ENCODE data around the gene MICALL2.

The MICALL2 gene

GRCh38 chr7:1490837-1491236, 31.6 kb upstream of the MICALL2 start:
- WGBS = 95% methylated on average over 19 of the region's 19 CpGs
- H3K9ac ChIP-seq (ENCODE audit: low read depth, low read length) = no peak overlapping the region
- no peak overlapping the region for H3K27ac ChIP-seq (ENCODE audit: low read depth, low read length)
- no peaks in the 10 kb centered on the region for H3K4me1 ChIP-seq (ENCODE audit: insufficient read depth, low read length)
- peaks cover 90% of the 10 kb centered on the region for H3K36me3 ChIP-seq (ENCODE audit: insufficient read depth, low read length)
- H3K4me3 ChIP-seq (ENCODE audit: low read length) = no peak overlapping the region
- no peaks in the 10 kb centered on the region for H3K9me3 ChIP-seq (ENCODE audit: insufficient read depth, low read depth, low read length)
- no peaks in the 10 kb centered on the region for H3K27me3 ChIP-seq (ENCODE audit: insufficient read depth, low read length)

GRCh38 chr7:1489336-1489735, 30.1 kb upstream of the MICALL2 start:
- H3K27me3 ChIP-seq (ENCODE audit: insufficient read depth, low read length) = no peaks in the 10 kb centered on the region
- 94% methylated on average over 18 of the region's 18 CpGs for WGBS
- H3K27ac ChIP-seq (ENCODE audit: low read depth, low read length) = no peak overlapping the region
- H3K4me1 ChIP-seq (ENCODE audit: insufficient read depth, low read length) = no peaks in the 10 kb centered on the region
- H3K9ac ChIP-seq (ENCODE audit: low read depth, low read length) = no peak overlapping the region
- H3K9me3 ChIP-seq (ENCODE audit: insufficient read depth, low read depth, low read length) = no peaks in the 10 kb centered on the region
- H3K36me3 ChIP-seq (ENCODE audit: insufficient read depth, low read length) = peaks cover 88% of the 10 kb centered on the region
- H3K4me3 ChIP-seq (ENCODE audit: low read length) = no peak overlapping the region

- Histone ChIP-seq H3K27ac (ENCODE audit: low read depth, low read length) (no peak overlapping the region), H3K9me3 (ENCODE audit: insufficient read depth, low read depth, low read length) (no peaks in the 10 kb centered on the region), H3K27me3 (ENCODE audit: insufficient read depth, low read length) (no peaks in the 10 kb centered on the region), H3K36me3 (ENCODE audit: insufficient read depth, low read length) (peaks cover 87% of the 10 kb centered on the region), H3K9ac (ENCODE audit: low read depth, low read length) (no peak overlapping the region), H3K4me1 (ENCODE audit: insufficient read depth, low read length) (no peaks in the 10 kb centered on the region), H3K4me3 (ENCODE audit: low read length) (no peak overlapping the region)
- WGBS = 89% methylated on average over 20 of the region's 20 CpGs
Measured at GRCh38 chr7:1488016-1488415, 28.7 kb upstream of the MICALL2 start.

DNA sequence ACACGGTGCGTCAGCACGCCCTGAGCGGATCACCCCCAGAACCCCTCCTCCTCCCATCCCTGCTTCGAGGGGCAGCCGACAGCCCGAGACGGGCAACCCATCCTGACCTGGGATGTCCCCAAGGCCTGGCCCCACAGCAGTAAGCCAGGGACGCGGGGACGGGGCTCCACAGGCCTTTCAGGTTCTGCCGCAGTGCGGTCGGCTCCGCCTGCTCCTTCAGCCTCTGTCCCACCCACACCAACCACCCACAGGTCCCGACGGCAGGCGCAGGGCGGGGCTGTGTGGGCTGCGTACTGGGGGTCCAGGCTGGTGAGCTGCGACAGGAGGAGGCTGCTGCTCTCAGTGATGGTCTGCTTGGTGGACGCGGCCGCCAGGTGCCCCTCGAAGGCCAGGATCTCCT, 28.2 kb upstream of the MICALL2 start:
- Histone ChIP-seq H3K36me3 (ENCODE audit: insufficient read depth, low read length) (peaks cover 92% of the 10 kb centered on the region), H3K9me3 (ENCODE audit: insufficient read depth, low read depth, low read length) (no peaks in the 10 kb centered on the region), H3K4me1 (ENCODE audit: insufficient read depth, low read length) (no peaks in the 10 kb centered on the region), H3K9ac (ENCODE audit: low read depth, low read length) (no peak overlapping the region), H3K27ac (ENCODE audit: low read depth, low read length) (no peak overlapping the region), H3K4me3 (ENCODE audit: low read length) (no peak overlapping the region), H3K27me3 (ENCODE audit: insufficient read depth, low read length) (no peaks in the 10 kb centered on the region)
- WGBS = 96% methylated on average over 25 of the region's 25 CpGs

- no peak overlapping the region for H3K27ac ChIP-seq (ENCODE audit: low read depth, low read length)
- 90% methylated on average over 23 of the region's 23 CpGs for WGBS
- no peaks in the 10 kb centered on the region for H3K4me1 ChIP-seq (ENCODE audit: insufficient read depth, low read length)
- no peaks in the 10 kb centered on the region for H3K9me3 ChIP-seq (ENCODE audit: insufficient read depth, low read depth, low read length)
- H3K4me3 ChIP-seq (ENCODE audit: low read length) = no peak overlapping the region
- H3K36me3 ChIP-seq (ENCODE audit: insufficient read depth, low read length) = peaks cover 89% of the 10 kb centered on the region
- no peaks in the 10 kb centered on the region for H3K27me3 ChIP-seq (ENCODE audit: insufficient read depth, low read length)
- no peak overlapping the region for H3K9ac ChIP-seq (ENCODE audit: low read depth, low read length)
Measured at GRCh38 chr7:1486571-1486970, 27.3 kb upstream of the MICALL2 start.

GRCh38 chr7:1485156-1485555, 25.9 kb upstream of the MICALL2 start:
- Histone ChIP-seq H3K36me3 (ENCODE audit: insufficient read depth, low read length) (peaks cover 85% of the 10 kb centered on the region), H3K27me3 (ENCODE audit: insufficient read depth, low read length) (no peaks in the 10 kb centered on the region)
- 97% methylated on average over 19 of the region's 19 CpGs for WGBS

DNA sequence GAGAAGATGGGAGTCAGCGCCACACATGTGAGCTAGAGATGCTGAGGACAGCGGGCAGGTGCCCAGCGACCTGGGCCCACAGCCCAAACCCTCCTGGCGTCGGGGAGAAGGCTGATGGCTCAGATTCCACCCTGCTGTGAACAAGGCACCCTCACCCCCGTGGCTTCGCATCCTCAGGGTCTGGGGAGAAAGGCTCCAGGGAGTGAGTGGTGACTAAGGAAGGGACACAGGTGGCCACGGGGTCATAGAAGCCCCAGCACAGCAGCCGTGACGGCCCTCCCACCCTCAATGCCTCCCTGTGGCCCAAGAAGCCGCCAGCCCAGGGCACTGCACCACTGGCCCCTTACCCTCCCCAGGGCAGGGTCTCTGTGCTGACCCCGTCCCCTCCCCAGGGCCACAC, 25.3 kb upstream of the MICALL2 start:
- Histone ChIP-seq H3K4me3 (ENCODE audit: low read length) (no peak overlapping the region), H3K4me1 (ENCODE audit: insufficient read depth, low read length) (no peaks in the 10 kb centered on the region), H3K27ac (ENCODE audit: low read depth, low read length) (no peak overlapping the region), H3K9ac (ENCODE audit: low read depth, low read length) (no peak overlapping the region), H3K36me3 (ENCODE audit: insufficient read depth, low read length) (peaks cover 84% of the 10 kb centered on the region), H3K27me3 (ENCODE audit: insufficient read depth, low read length) (no peaks in the 10 kb centered on the region), H3K9me3 (ENCODE audit: insufficient read depth, low read depth, low read length) (no peaks in the 10 kb centered on the region)
- WGBS = 96% methylated on average over 12 of the region's 12 CpGs

More at GRCh38 chr7:1485156-1485555, 25.9 kb upstream of the MICALL2 start:
- Histone ChIP-seq H3K9me3 (ENCODE audit: insufficient read depth, low read depth, low read length) (no peaks in the 10 kb centered on the region), H3K27ac (ENCODE audit: low read depth, low read length) (no peak overlapping the region), H3K9ac (ENCODE audit: low read depth, low read length) (no peak overlapping the region), H3K4me1 (ENCODE audit: insufficient read depth, low read length) (no peaks in the 10 kb centered on the region), H3K4me3 (ENCODE audit: low read length) (no peak overlapping the region)

DNA sequence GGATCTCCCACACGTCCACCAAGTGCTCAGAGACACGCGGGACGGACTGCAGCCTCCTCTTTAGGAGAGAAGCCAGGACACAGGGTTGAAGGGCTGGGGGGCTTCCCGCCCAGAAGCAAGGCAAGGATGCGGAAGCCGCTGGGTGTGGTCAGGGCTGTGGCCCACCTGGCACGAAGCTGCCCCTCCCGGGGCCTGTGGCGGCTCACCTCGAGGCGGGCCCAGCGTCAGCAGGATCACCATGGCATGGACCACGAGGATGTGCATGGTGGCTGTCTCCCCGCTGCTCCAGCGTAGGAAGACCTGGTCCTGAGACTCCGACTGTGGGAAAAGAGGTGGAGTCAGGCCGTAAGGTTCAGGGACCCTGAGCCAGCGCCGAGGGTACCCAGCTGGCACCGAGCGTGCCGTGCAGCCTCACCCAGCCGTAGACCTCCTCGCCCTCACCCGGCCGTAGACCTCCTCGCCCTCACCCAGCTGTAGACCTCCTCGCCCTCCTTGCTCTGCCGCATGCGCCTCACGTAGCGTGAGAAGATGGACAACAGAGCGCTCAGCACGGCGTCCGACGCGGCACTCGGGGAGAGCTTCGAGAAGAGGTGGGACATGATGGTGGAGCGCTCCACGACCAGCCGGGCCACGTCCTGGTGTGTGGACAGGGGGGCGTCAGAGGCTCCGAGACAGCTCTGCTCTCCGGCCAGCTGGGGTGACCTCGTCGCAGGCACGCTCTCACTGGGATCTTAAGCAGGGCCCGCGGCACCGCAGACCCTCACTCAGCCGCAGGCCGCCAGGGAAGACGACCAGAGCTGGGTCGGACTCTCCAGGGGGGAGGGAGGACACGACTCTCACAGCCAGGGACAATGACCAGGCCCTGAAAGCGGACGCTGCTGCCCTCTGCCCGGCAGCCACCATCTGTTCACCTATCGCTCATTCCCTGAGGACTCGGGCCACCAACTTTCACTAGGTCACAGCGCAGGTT, 24.6 kb upstream of the MICALL2 start:
- Histone ChIP-seq H3K4me3 (ENCODE audit: low read length) (no peak overlapping the region), H3K27ac (ENCODE audit: low read depth, low read length) (no peak overlapping the region), H3K9me3 (ENCODE audit: insufficient read depth, low read depth, low read length) (no peaks in the 10 kb centered on the region), H3K9ac (ENCODE audit: low read depth, low read length) (no peak overlapping the region), H3K27me3 (ENCODE audit: insufficient read depth, low read length) (no peaks in the 10 kb centered on the region), H3K4me1 (ENCODE audit: insufficient read depth, low read length) (no peaks in the 10 kb centered on the region), H3K36me3 (ENCODE audit: insufficient read depth, low read length) (peaks cover 81% of the 10 kb centered on the region)
- WGBS = 96% methylated on average over 65 of the region's 65 CpGs

DNA sequence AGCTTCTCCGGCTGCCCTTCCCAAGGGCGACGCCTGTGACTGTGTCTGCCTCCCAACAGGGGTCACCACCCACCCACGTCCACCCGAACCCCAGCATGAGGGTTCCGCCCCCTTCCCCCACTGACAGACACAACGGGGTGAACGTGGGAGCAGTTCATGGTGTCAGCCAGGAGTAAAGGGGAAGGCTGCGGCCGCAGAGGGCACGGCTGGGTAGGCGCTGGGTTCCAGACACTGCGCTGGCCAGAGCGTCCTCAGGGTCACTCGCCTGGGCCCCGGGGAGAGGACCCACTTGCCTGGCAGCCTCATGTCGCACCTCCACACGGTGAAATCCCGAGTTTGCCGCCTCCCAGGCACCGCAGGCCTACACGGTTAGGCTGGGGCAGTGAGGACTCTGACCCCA, 23.8 kb upstream of the MICALL2 start:
- WGBS = 88% methylated on average over 22 of the region's 22 CpGs

DNA sequence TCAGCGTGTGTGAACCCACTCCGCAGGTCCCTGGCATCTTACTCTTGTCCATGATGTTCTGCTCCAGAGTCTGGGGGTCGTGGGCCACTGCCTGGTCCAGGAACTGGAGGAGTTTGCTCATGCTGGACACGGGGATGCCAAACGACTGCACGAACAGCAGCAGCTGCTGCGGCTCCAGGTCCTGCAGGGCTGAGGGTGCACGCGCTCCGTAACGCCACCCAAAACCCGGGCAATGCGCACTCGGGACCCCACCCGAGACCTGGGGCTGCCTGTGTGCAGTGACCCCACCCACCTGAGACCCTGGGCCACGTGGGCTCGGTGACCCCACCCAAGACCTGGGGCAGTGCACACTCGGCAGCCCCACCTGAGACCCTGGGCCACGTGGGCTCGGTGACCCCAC, 22.0 kb upstream of the MICALL2 start:
- Histone ChIP-seq H3K9me3 (ENCODE audit: insufficient read depth, low read depth, low read length) (no peaks in the 10 kb centered on the region), H3K4me1 (ENCODE audit: insufficient read depth, low read length) (no peaks in the 10 kb centered on the region), H3K36me3 (ENCODE audit: insufficient read depth, low read length) (peaks cover 81% of the 10 kb centered on the region), H3K4me3 (ENCODE audit: low read length) (no peak overlapping the region), H3K9ac (ENCODE audit: low read depth, low read length) (no peak overlapping the region), H3K27ac (ENCODE audit: low read depth, low read length) (no peak overlapping the region), H3K27me3 (ENCODE audit: insufficient read depth, low read length) (no peaks in the 10 kb centered on the region)
- WGBS = 94% methylated on average over 20 of the region's 20 CpGs

More for the DNA sequence above, 23.8 kb upstream of the MICALL2 start:
- no peaks in the 10 kb centered on the region for H3K4me1 ChIP-seq (ENCODE audit: insufficient read depth, low read length)
- peaks cover 81% of the 10 kb centered on the region for H3K36me3 ChIP-seq (ENCODE audit: insufficient read depth, low read length)
- no peak overlapping the region for H3K4me3 ChIP-seq (ENCODE audit: low read length)
- H3K27ac ChIP-seq (ENCODE audit: low read depth, low read length) = no peak overlapping the region
- H3K27me3 ChIP-seq (ENCODE audit: insufficient read depth, low read length) = no peaks in the 10 kb centered on the region
- no peaks in the 10 kb centered on the region for H3K9me3 ChIP-seq (ENCODE audit: insufficient read depth, low read depth, low read length)
- H3K9ac ChIP-seq (ENCODE audit: low read depth, low read length) = no peak overlapping the region

DNA sequence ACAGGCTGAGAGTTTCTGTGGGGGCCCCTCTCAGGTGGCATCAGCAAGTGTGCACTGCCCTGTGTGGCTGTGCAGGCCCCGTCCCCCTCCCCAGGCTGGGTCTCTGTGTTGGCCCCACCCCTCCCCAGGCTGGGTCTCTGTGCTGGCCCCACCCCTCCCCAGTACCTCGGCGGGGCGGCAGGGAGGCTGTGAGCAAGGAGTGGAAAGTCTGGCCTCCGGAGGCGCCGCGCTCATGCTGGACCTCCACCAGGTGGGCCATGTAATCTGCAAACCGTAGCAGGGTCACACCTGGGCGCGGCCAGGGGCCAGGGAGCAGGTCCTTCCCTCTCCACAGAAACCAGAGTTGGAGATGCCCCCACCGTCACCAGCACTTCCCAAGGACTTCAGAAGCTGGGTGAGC, 21.4 kb upstream of the MICALL2 start:
- WGBS = 91% methylated on average over 12 of the region's 12 CpGs
- Histone ChIP-seq H3K27me3 (ENCODE audit: insufficient read depth, low read length) (no peaks in the 10 kb centered on the region), H3K9me3 (ENCODE audit: insufficient read depth, low read depth, low read length) (no peaks in the 10 kb centered on the region), H3K4me3 (ENCODE audit: low read length) (no peak overlapping the region), H3K9ac (ENCODE audit: low read depth, low read length) (no peak overlapping the region), H3K36me3 (ENCODE audit: insufficient read depth, low read length) (peaks cover 78% of the 10 kb centered on the region), H3K4me1 (ENCODE audit: insufficient read depth, low read length) (no peaks in the 10 kb centered on the region), H3K27ac (ENCODE audit: low read depth, low read length) (no peak overlapping the region)

All from HUES64 (cell line).